Small intestine (tissue), 7 donors: ENCODE measurements around the gene UGGT2. TPM values are rescaled to one million over a fixed set of nuclear protein-coding genes. Genes with fewer than 3 reads are reported as not detected.
"Not testable (repeated sequence)": the region's sequence is repeated elsewhere in the genome, so short reads cannot be mapped to it uniquely, and the experiment has no call there.

Source experiments
- DNase-seq, 2 donors: peaks; one replicate each; pipeline versions ENCODE4 v3.0.0 to v3.0.0-alpha.2; 2013
- FAIRE-seq: peaks from 2 replicates; lab custom pipeline; 2012; peaks lifted over from hg19 to GRCh38; lab: Jason Lieb, UNC
- H3K27ac ChIP-seq, 3 donors: one replicate each; pipeline ENCODE4 v1.5.1; 2013; ENCODE audit warnings: low read length in 2 of 3, mild to moderate bottlenecking in 2 of 3, control low read depth in 1 of 3, inconsistent platforms in 1 of 3, low read depth in 1 of 3, moderate library complexity in 1 of 3
- H3K27me3 ChIP-seq, 3 donors: one replicate each; pipeline ENCODE4 v1.6.1; 2013; ENCODE audit warnings: low read length in 3 of 3, inconsistent platforms in 1 of 3; ENCODE audit not compliant: control insufficient read depth in 3 of 3, insufficient read depth in 3 of 3
- H3K36me3 ChIP-seq, 3 donors: one replicate each; pipeline ENCODE4 v1.6.1; 2013; ENCODE audit warnings: low read length in 3 of 3, inconsistent platforms in 1 of 3, low read depth in 1 of 3, mild to moderate bottlenecking in 1 of 3, moderate library complexity in 1 of 3; ENCODE audit not compliant: control insufficient read depth in 3 of 3, insufficient read depth in 2 of 3
- H3K4me1 ChIP-seq, 3 donors: one replicate each; pipeline ENCODE4 v1.6.1; 2013; ENCODE audit warnings: low read length in 2 of 3, inconsistent platforms in 1 of 3, low read depth in 1 of 3, mild to moderate bottlenecking in 1 of 3, moderate library complexity in 1 of 3; ENCODE audit not compliant: control insufficient read depth in 3 of 3, insufficient read depth in 2 of 3
- H3K4me3 ChIP-seq, 3 donors: one replicate each; pipeline ENCODE4 v1.5.1; 2013; ENCODE audit warnings: low read length in 3 of 3, control low read depth in 1 of 3, inconsistent platforms in 1 of 3, low read depth in 1 of 3, mild to moderate bottlenecking in 1 of 3, moderate library complexity in 1 of 3
- H3K9me3 ChIP-seq, 2 donors: one replicate each; pipeline ENCODE4 v1.6.1; 2013; ENCODE audit warnings: low read depth in 1 of 2, low read length in 1 of 2; ENCODE audit not compliant: control insufficient read depth in 2 of 2, insufficient read depth in 1 of 2
- WGBS, 3 donors: extraction: QIAGEN DNeasy Blood & Tissue Kit; methylation state at CpG; one replicate each; pipeline ENCODE4 v1.1.7; 2013; 5-methylcytosine and 5-hydroxymethylcytosine counted together
- polyA plus RNA-seq, 4 donors: library from polyadenylated mRNA; stranded (reverse) in 3 of 4; unstranded in 1 of 4; fragments of 200-250 nt in 3 of 4; fragments of 120-200 nt in 1 of 4; gene quantifications; one replicate each; pipeline versions ENCODE4 v1.2.1 to v1.2.3, GENCODE V29; 2013
- donor health status: healthy with polysubstance abuse.
- donor health status: control.
- donor health status: control.
- donor health status: Bipolar disorder and iron deficiency.
- donor health status: healthy.

UGGT2 gene
- polyA plus RNA-seq, 4 donors = 1.6 to 22.8 (median 5.3) TPM

- H3K27ac ChIP-seq = no peak overlapping the region
- 75 to 78% (median 77%) methylated on average over 6 of the region's 6 CpGs for WGBS, 3 donors
- DNase-seq = no peak
- no peaks in the 10 kb centered on the region for H3K36me3 ChIP-seq
- H3K27me3 ChIP-seq = peaks cover 0 to 2% (median 0%) of the 10 kb centered on the region in 3 donors
- FAIRE-seq = no peak
- H3K4me1 ChIP-seq = no peaks in the 10 kb centered on the region
- H3K9me3 ChIP-seq = no peaks in the 10 kb centered on the region
- H3K4me3 ChIP-seq = no peak overlapping the region
Observed at GRCh38 chr13:96071504-96071903, 18.3 kb upstream of the UGGT2 start.

GRCh38 chr13:96068729-96069128 is 15.5 kb upstream of the UGGT2 start:
- FAIRE-seq (no peak), DNase-seq (no peak)
- no peaks in the 10 kb centered on the region for H3K4me1 ChIP-seq
- no peaks in the 10 kb centered on the region for H3K36me3 ChIP-seq
- H3K27ac ChIP-seq = no peak overlapping the region
- no peaks in the 10 kb centered on the region for H3K9me3 ChIP-seq
- WGBS, 3 donors = 58 to 81% (median 70%) methylated on average over 2 of the region's 2 CpGs
- no peak overlapping the region for H3K4me3 ChIP-seq
- peaks cover 0 to 4% (median 0%) of the 10 kb centered on the region in 3 donors for H3K27me3 ChIP-seq

- H3K36me3 ChIP-seq = no peaks in the 10 kb centered on the region
- H3K27me3 ChIP-seq = peaks cover 0 to 4% (median 0%) of the 10 kb centered on the region in 3 donors
- H3K4me3 ChIP-seq = no peak overlapping the region
- 68 to 79% (median 77%) methylated on average over 2 of the region's 2 CpGs for WGBS, 3 donors
- H3K9me3 ChIP-seq = no peaks in the 10 kb centered on the region
- FAIRE-seq (no peak), DNase-seq (no peak)
- no peaks in the 10 kb centered on the region for H3K4me1 ChIP-seq
- no peak overlapping the region for H3K27ac ChIP-seq
Observed at GRCh38 chr13:96065849-96066248, 12.6 kb upstream of the UGGT2 start.

GRCh38 chr13:96052656-96053002 is 572 bp downstream of the UGGT2 start:
- Histone ChIP-seq H3K36me3 (no peaks in the 10 kb centered on the region), H3K4me3 (peak overlapping the region; percentile 66 to 98 (median 94)), H3K27me3 (no peaks in the 10 kb centered on the region), H3K4me1 (no peaks in the 10 kb centered on the region), H3K9me3 (no peaks in the 10 kb centered on the region), H3K27ac (peak overlapping the region in 2 of 3 donors; percentile 85 to 89)
- DNase-seq (peak; percentile 19 to 72), FAIRE-seq (no peak)
- 1 to 4% (median 2%) methylated on average over 12 of the region's 12 CpGs for WGBS, 3 donors

- WGBS, 3 donors = 86 to 91% (median 88%) methylated on average over 3 of the region's 3 CpGs
- H3K4me1 ChIP-seq, H3K4me3 ChIP-seq, H3K27me3 ChIP-seq, H3K36me3 ChIP-seq, H3K27ac ChIP-seq, H3K9me3 ChIP-seq, DNase-seq, FAIRE-seq: not testable (repeated sequence)
Observed at GRCh38 chr13:96051946-96052345, 1.3 kb downstream of the UGGT2 start.

GRCh38 chr13:96051491-96051890 is 1.7 kb downstream of the UGGT2 start:
- H3K4me3 ChIP-seq, H3K9me3 ChIP-seq, H3K27ac ChIP-seq, H3K4me1 ChIP-seq, FAIRE-seq, H3K36me3 ChIP-seq, H3K27me3 ChIP-seq, DNase-seq: not testable (repeated sequence)
- 94 to 97% (median 96%) methylated on average over 5 of the region's 5 CpGs for WGBS, 3 donors

GRCh38 chr13:96050955-96051354 is 2.2 kb downstream of the UGGT2 start:
- H3K36me3 ChIP-seq, H3K4me3 ChIP-seq, H3K27ac ChIP-seq, H3K4me1 ChIP-seq, FAIRE-seq, DNase-seq, H3K27me3 ChIP-seq, H3K9me3 ChIP-seq: not testable (repeated sequence)
- 91 to 100% (median 93%) methylated on average over 2 of the region's 4 CpGs for WGBS, 3 donors

GRCh38 chr13:96046449-96047126 is 6.6 kb downstream of the UGGT2 start:
- not testable (repeated sequence) for FAIRE-seq, H3K4me3 ChIP-seq
- WGBS, 3 donors = 96 to 97% (median 97%) methylated on average over 16 of the region's 16 CpGs

GRCh38 chr13:96044238-96044637 is 9.0 kb downstream of the UGGT2 start:
- DNase-seq (no peak), FAIRE-seq (no peak)
- Histone ChIP-seq H3K9me3 (peaks cover 0 to 17% of the 10 kb centered on the region in 2 donors), H3K27ac (no peak overlapping the region), H3K4me3 (no peak overlapping the region), H3K36me3 (peaks cover 0 to 2% (median 0%) of the 10 kb centered on the region in 3 donors), H3K4me1 (no peaks in the 10 kb centered on the region), H3K27me3 (no peaks in the 10 kb centered on the region)
- WGBS, 3 donors = 89 to 92% (median 90%) methylated on average over 1 of the region's 1 CpG

More at GRCh38 chr13:96046449-96047126, 6.6 kb downstream of the UGGT2 start:
- H3K36me3 ChIP-seq, H3K4me1 ChIP-seq, H3K27me3 ChIP-seq, H3K27ac ChIP-seq, DNase-seq: not testable (repeated sequence)
- peaks cover 0 to 13% of the 10 kb centered on the region in 2 donors for H3K9me3 ChIP-seq
